22Rv1 (cell line): Measurements from ENCODE around the gene PGS1.

Source experiments
- ZFX ChIP-seq: fragments of 450-650 bp; IDR thresholded peaks from 2 replicates; pipeline ENCODE4 v1.6.1; 2017; ENCODE audit warnings: antibody characterized with exemption, borderline replicate concordance
- TF ChIP-seq, protein P1 (sequence below): fragments of 450-650 bp; IDR thresholded peaks from 2 replicates; pipeline ENCODE4 v1.5.1; 2017; ENCODE audit warnings: mild to moderate bottlenecking

DNA sequence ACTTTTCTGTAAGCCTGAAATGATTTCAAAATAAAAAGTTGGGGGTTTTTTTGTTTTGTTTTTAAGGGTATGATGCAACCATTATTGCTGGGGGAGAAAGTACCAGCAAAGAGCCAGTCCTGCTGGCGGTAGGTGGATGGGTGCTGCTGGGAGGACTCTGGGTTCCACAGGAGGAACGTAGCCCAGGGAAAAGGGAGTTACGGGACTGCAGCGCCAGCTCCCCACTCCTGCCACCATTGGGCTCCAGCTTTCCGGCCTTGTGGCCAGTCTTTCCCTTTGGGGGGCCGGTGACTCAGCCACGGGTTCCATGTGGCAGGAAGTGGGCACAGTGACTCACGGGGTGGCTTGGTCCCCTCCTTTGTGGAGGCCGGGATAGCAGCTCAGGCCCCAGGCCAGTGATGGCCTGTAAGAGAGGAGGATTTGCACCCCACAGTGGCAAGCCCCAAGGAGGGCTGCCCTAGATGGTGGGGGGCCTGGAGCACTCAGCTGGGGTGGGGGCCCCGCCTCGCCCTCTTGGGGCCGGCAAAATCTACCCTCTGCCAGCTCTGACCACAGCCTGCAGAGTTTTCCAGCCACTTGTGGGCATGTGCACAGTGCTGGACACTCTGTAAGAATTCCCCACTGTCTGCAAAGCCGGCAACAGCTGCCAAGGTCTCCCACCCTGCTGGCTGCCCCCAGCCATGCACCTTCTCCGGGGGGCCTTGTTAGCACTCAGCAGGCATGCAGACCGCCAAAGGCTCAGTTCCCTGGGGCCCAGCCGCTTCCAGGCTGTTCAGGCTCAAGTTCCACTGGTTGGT is 49.0 kb upstream of the PGS1 start:
- TF ChIP-seq, protein P1, sequence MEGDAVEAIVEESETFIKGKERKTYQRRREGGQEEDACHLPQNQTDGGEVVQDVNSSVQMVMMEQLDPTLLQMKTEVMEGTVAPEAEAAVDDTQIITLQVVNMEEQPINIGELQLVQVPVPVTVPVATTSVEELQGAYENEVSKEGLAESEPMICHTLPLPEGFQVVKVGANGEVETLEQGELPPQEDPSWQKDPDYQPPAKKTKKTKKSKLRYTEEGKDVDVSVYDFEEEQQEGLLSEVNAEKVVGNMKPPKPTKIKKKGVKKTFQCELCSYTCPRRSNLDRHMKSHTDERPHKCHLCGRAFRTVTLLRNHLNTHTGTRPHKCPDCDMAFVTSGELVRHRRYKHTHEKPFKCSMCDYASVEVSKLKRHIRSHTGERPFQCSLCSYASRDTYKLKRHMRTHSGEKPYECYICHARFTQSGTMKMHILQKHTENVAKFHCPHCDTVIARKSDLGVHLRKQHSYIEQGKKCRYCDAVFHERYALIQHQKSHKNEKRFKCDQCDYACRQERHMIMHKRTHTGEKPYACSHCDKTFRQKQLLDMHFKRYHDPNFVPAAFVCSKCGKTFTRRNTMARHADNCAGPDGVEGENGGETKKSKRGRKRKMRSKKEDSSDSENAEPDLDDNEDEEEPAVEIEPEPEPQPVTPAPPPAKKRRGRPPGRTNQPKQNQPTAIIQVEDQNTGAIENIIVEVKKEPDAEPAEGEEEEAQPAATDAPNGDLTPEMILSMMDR = no peak
- TF ChIP-seq ZFX = no peak
